GM18526 (cell line): ENCODE measurements around the gene ZNF764.

Experiments used
- POLR2A ChIP-seq: IDR thresholded peaks from 3 replicates; pipeline ENCODE4 v1.6.1; 2011; ENCODE audit not compliant: insufficient read length; ENCODE audit errors: extremely low read depth

ZNF764 gene

DNA sequence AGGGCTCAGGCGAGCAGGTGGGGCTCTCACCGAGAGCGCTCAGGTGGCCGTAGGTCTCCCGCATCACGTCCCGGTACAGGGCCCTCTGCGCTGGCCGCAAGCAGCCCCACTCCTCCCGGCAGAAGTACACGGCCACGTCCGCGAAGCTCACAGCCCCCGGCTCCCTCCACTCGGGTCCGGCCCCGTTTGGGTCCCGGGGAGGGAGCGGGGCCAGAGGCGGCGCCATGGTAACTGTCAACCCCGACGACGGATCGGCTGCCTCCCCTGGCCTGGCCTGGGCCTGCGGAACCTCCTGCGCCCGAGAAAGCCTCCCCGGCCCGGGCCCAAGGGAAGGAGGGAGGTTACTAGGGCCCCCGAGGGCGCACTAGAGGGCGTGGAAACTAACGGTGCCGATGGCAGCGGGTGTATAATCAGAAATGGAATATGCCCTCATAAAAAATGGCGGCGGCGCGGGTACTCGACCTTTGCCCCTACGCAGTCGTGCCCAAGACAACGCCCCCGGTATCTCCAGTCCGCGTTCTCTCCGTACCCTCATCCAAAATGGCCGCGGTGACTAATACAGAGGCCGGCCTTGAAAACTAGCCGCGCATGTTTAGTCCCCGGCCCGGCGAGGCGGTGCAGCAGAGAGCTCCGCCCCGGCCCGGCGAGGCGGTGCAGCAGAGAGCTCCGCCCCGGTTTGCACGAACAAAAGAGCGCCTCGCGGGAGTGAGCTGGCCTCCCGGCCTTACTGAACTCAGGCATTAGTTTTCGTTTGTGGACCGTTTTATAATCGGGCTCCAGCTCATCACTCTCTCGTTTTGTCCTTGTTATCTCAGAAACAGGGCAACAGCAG, at the start of gene ZNF764:
Gene ZNF764 (minus strand): TSS at position 418 of the 832 bp plus-strand sequence. CDS start 192 bp downstream, at position 226.
- TF ChIP-seq POLR2A: peak; percentile 16

DNA sequence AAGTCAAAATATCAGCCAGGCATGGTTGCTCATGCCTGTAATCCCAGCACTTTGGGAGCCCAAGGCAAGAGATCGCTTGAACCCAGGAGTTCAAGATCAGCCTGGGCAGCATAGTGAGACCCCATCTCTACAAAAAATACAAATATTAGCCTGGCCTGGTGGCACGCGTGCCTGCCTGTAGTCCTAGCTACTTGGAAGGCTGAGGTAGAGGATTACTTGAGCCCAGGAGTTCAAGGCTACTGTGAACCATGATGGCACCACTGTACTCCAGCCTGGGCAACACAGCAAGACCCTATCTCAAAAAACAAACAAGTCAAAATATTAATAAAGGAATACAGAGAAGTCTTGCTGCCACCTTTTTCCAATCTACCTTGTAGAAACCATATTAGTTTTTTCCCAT, 47.8 kb upstream of the ZNF764 start:
- no peak for TF ChIP-seq POLR2A

DNA sequence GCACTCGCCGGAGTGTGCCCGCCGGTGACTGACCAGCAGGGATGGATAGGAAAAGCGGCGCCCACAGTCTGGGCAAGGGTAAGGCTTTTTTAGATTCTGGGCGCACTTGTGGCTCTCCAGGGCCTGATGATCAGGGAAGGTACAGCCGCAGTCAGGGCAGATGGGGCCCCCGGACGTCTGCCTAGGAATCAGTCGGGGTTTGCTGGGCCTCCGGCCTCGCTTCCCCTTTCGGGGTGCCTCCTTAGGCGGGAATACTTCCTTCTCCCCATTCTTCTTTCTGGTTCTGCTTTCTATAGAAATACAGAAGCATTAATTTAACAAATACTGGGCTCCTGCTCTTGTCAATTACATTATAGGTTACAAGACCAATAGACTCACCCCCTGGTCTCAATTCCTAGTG, 47.0 kb upstream of the ZNF764 start:
- no peak for TF ChIP-seq POLR2A

DNA sequence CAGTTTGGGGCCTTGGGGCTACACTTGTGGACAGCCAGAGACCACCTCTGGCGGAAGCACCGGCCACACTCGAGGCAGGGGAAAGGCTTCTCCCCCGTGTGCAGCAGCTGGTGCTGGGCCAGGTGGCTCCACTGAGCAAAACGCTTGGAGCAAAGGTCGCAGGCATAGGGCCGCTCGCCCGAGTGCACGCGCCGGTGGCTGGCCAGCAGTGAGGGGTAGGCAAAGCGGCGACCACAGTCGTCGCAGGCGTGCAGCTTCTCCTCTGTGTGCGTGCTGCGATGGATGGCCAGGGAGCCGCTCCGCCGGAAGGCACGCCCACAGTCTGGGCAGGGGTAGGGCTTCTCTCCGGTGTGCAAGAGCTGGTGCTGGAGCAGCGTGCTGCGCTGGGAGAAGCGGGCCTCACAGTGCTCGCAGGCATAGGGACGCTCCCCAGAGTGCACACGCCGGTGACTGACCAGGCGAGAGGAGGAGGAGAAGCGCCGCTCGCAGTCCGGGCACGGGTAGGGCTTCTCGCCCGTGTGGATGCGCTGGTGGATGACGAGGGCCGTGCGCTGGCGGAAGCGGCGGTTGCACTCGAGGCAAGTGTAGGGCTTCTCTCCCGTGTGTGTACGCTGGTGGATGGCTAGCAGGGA, 46.3 kb upstream of the ZNF764 start:
- TF ChIP-seq POLR2A: no peak

DNA sequence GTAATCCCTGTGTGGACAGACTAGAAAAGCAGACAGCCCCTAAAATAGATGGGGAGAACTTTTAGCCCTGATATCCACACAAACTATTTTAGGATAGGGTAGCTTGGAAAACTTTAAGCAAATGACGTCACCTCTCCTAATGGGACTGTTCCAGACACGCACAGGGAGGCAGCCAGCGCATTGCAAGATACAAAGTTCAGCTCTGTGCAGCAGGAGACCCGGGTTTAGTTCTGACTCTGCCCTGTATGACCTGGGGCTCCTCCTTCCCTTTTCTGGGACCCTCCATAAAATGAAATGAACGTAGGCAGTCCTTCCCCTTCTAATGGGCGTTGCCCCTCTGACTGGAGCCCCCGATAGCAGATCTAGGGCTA, 45.8 kb upstream of the ZNF764 start:
- TF ChIP-seq POLR2A: no peak

DNA sequence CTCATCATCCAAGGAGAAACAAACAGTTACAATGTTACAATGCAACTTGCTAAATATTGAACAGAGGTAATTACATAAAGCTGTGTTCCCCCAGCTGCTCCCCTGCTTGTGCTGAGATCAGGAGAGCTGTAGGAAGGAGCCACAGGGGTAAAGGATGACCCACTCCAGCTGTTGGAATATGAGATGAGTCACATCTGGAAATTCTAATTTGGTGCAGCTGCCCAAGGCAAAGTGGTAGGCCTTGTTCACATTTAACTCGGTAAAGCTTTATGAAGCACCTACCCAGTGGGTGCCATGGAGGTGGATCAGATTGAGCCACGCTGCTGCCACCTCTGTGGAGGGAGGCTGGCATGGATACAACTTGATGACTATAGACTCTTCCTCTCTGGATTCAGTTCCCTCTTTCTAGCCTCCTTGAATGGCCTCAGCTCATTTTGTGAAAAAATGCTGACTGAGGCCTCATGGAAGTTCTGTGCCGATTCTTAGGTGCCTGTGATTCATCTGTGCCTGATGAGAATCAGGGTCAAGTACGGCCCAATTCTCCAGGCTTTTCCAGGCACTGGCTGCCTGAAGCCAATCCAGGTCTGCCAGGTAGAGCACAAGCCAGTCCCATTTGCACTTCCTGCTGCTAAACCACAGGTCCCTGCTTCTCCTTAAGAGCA, 44.6 kb upstream of the ZNF764 start:
- TF ChIP-seq POLR2A: no peak

DNA sequence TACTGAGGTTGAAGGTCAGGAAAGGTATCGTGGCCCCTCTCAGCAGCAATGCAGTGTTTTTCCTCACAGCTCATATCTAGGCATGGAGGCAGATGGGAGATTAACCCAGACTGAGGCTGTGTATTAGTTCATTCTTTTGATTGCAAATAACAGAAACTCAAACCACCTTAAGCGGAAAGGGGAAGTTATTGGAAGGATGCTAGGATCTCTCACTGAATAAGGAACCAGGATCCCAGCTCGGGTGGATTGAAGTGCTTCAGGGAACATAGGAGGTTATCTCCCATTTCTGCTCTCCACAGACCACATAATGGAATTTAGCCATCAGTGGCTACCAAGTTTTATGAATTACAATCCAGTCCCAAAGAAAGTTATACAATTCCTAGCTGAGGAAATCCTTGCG, 43.8 kb upstream of the ZNF764 start:
- TF ChIP-seq POLR2A: no peak

DNA sequence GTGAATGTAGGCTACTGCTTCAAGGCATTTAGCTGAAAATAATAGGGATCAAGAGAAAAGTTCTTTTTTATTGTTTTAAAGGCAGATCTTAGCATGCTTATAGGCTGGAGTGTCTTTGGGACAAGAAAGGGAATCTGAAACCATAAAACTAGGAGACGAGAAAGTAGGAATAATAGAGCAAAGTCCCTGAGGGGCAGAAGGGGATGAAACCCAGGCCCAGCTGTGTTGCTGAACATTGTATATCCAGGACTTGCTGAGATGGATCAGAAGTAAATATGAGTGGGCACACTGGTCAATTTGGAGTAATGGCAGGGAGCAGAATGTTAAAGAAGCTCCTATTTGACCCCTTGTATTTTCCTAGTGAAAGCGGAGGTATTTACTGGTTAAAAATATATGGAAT, 42.8 kb upstream of the ZNF764 start:
- TF ChIP-seq POLR2A: no peak

DNA sequence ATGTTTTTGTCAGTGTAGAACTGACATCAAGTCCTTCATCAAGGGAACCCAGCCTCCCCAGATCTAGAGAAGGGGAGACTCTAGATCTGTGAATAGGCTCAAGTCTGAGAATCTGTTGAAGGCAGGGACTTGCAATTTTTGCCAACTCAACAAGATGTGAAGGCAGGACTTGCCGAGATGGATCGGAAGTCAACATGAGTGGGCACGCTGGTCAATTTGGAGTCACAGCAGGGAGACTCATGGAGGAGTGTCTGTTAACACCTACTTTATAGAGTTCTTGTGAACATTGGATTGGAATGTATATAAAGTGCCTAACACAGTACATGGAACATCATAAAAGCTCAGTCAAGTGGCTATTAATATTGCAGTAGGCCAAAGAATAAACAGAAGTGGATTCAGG, 42.0 kb upstream of the ZNF764 start:
- no peak for TF ChIP-seq POLR2A

DNA sequence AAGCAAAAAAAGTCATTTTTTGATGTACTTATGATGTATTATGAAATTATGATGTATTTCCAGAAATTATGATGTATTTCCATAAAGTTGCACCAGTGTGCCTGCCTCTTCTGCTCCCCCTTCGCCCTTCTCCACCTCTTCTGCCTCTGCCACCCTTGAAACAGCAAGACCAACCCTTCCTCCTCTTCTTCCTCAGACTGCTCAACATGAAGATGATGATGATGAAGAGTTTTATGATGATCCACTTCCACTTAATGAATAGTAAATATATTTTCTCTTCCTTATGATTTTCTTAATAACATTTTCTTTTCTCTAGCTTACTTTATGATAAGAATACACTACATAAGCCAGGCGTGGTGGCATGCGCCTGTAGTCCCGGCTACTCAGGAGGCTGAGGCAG, 34.7 kb upstream of the ZNF764 start:
- no peak for TF ChIP-seq POLR2A

DNA sequence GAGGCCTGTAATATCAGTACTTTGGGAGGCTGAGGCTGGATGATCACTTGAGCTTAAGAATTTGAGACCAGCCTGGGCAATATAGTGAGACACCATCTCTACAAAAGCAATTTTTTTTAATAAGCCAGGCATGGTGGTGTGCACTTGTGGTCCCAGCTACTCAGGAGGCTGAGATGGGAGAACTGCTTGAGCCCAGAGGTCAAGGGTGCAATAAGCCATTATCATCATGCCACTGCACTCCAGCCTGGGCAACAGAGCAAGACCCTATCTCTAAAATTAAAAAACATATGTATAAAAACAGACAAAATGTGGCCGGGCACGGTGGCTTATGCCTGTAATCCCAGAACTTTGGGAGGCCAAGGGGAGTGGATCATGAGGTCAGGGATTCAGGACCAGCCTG, 30.5 kb upstream of the ZNF764 start:
- no peak for TF ChIP-seq POLR2A

DNA sequence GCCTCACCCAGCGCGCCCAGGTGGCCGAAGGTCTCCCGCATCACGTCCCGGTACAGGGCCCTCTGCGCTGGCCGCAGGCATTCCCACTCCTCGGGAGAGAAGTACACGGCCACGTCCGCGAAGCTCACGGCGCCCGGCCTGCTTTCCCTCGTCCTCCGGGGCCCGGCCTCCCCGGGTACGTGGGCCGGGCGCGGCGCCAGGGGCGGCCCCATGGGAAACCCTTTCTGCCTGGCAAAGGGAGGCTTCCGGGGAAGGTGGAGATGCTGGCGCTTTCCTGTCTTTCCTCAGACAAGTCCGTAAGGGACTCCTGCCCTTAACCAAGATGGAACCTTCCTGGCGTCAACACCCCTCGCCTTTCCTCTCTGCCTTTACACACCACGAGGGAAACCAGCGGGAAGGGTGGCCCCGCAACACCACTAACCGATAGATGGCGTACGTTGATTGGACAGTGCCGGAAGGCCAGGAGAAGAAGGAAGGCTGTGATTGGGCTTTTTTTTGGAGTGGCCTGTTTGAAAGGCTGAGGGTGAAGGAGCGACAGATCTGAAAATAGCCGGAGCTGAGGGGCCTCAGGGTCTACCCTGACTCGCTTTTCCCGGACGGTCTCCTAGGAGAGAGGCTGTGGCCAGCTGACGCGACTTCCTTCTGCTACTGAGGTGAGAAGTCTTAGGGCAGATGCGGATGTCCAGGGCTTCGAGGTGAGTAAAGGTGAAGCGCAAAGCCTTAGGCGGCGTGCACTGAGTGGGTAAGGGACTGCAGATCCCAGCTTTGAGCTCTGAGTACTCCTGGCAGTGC, 27.4 kb upstream of the ZNF764 start, which contains the start of gene ZNF785:
Gene ZNF785 (minus strand): TSS at position 298 of the 792 bp plus-strand sequence. CDS start 86 bp downstream, at position 212.
- TF ChIP-seq POLR2A: peak; percentile 36

DNA sequence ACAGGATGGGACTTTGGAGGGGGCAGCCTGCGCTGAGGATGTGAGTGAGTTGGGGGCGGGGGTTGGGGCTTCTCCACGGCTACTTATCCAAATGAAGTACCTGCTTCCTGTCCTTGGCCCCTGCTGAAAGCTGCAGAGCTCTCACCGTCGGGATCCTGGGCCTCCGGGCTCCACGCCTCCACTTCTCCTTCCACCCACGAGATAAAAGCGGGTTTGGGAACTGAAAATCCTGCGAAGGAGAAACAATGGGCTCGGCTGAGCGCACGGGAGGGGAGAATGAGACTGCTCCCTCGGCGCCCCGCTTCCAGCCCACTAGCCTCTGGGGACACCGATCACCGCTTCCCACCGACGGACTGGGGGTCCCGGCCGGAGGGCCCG, 26.8 kb upstream of the ZNF764 start:
- TF ChIP-seq POLR2A: peak; percentile 21

DNA sequence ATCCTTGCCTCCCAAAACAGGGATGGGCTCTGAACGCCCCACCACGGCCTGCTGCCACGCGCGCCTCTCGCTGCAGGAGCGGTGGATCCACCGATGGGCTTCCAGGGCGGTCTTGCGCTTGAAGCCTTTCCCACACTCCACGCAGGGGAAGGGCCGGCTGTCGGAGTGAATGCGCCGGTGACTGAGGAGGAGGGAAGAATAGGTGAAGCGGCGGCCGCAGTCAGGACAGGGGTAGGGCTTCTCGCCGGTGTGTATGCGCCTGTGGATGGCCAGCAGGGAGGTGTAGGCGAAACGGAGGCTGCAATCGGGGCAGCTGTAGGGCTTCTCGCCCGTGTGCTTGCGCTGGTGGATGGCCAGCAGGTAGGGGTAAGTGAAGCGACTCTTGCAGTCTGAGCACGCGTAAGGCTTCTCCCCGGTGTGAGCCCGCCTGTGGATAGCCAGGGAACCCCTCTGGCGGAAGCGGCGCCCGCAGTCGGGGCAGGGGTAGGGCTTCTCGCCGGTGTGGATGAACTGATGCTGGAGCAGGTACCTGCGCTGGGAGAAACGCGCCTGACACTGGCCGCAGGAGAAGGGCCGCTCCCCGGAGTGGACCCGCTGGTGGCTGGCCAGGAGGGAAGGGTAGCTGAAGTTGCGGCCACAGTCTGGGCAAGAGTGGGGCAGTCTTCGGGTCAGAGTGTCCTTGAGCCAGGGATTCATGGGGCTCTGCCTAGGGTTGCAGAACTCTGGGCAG, 24.6 kb upstream of the ZNF764 start:
- TF ChIP-seq POLR2A: no peak

DNA sequence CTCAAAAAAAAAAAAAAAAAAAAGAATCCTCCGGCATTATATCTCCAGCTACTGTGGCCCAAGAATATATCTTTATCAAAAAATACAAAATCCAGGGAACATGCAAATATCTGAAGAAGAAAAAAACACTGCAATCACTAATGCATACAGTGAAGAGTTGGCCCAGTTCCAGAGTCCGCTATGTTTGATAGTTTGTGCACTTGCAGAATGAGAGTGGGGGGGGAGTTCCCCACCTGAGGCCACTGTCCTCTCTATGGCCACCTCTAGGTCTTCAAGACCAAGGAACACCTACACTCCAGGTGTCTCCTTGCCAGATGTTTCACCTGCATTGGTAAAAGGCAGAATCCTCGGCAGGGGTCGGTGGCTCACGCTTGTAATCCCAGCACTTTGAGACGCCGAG, 23.3 kb upstream of the ZNF764 start:
- no peak for TF ChIP-seq POLR2A
